PC-3 (cell line): ENCODE measurements around the gene MYO10.

Experiments
- CTCF ChIP-seq: fragments of 300-600 bp; sonication (generic); conservative IDR thresholded peaks from 2 replicates; pipeline ENCODE4 v1.5.1; 2017; ENCODE audit warnings: antibody characterized with exemption, low read depth, mild to moderate bottlenecking, low read length
- EZH2phosphoT487 ChIP-seq: fragments of 300-600 bp; sonication (generic); IDR thresholded peaks from 2 replicates; pipeline ENCODE4 v1.6.1; 2018; ENCODE audit warnings: mild to moderate bottlenecking, antibody characterized with exemption, low read length, borderline replicate concordance

- TF ChIP-seq CTCF: no peak
- no peak for TF ChIP-seq EZH2phosphoT487
Observed at GRCh38 chr5:16891033-16891432, 45.1 kb downstream of the MYO10 start.
